HG03060 (cell line): Measurements from ENCODE around the gene MRPL55.

Source experiments
- ATAC-seq: cut with Tn5 transposase; IDR thresholded peaks from one replicate; pipeline ENCODE4 v1.9.1; 2021; ENCODE audit warnings: low read depth, moderate number of reproducible peaks; ENCODE audit not compliant: unreplicated experiment

Gene MRPL55

GRCh38 chr1:228060458-228061190 lies 48.5 kb downstream of the MRPL55 start:
- ATAC-seq = no peak

GRCh38 chr1:228059634-228060457 lies 49.3 kb downstream of the MRPL55 start:
- no peak for ATAC-seq

- no peak for ATAC-seq
Measured at GRCh38 chr1:228058949-228059633, 50.0 kb downstream of the MRPL55 start.

- ATAC-seq = no peak
Measured at GRCh38 chr1:228058172-228058948, 50.7 kb downstream of the MRPL55 start.
